GM12878 (cell line): ENCODE data around the gene PARS2.

Experiments
- BRCA1 ChIP-seq: IDR thresholded peaks from 2 replicates; pipeline ENCODE4 v1.6.1; 2011; ENCODE audit warnings: low read depth, low read length, improper control_type of control experiment
- CTCF ChIP-seq, 3 experiments: IDR thresholded peaks in 2 of 3; conservative IDR thresholded peaks in 1 of 3; 2 replicates each; pipeline ENCODE4 v1.5.1; 2011; ENCODE audit warnings: low read depth in 3 of 3, low read length in 3 of 3, mild to moderate bottlenecking in 3 of 3, control low read depth in 2 of 3, moderate library complexity in 2 of 3, inconsistent platforms in 1 of 3, mixed read lengths in 1 of 3; ENCODE audit not compliant: control insufficient read depth in 2 of 3, insufficient read depth in 1 of 3; ENCODE audit errors: extremely low read depth in 1 of 3
- DPF2 ChIP-seq: fragments of 450-650 bp; IDR thresholded peaks from 2 replicates; pipeline ENCODE4 v1.6.1; 2017; ENCODE audit warnings: mild to moderate bottlenecking
- E4F1 ChIP-seq: fragments of 450-650 bp; IDR thresholded peaks from 2 replicates; pipeline ENCODE4 v1.6.1; 2018; ENCODE audit warnings: borderline replicate concordance, mild to moderate bottlenecking; ENCODE audit not compliant: partially characterized antibody
- EED ChIP-seq: sonication (generic); IDR thresholded peaks from 2 replicates; pipeline ENCODE4 v1.6.1; 2016; ENCODE audit warnings: antibody characterized with exemption, low read depth
- EGR1 ChIP-seq, 2 experiments: IDR thresholded peaks; 1 replicate in 1 of 2; 2 replicates in 1 of 2; pipeline ENCODE4 v1.6.1; 2011 to 2012; ENCODE audit warnings: low read depth in 2 of 2, low read length in 2 of 2, borderline replicate concordance in 1 of 2, mild to moderate bottlenecking in 1 of 2, moderate library complexity in 1 of 2
- FOS ChIP-seq: IDR thresholded peaks from 3 replicates; pipeline ENCODE4 v1.6.1; 2011; ENCODE audit warnings: borderline replicate concordance; ENCODE audit not compliant: insufficient read length; ENCODE audit errors: extremely low read depth
- NFIC ChIP-seq: IDR thresholded peaks from 2 replicates; pipeline ENCODE4 v1.6.1; 2012; ENCODE audit warnings: low read depth, mild to moderate bottlenecking, inconsistent platforms, low read length, moderate library complexity
- POLR2AphosphoS5 ChIP-seq: IDR thresholded peaks from 2 replicates; pipeline ENCODE4 v1.6.1; 2011; ENCODE audit warnings: mild to moderate bottlenecking, low read length, inconsistent platforms
- SMAD1 ChIP-seq: fragments of 450-650 bp; IDR thresholded peaks from 2 replicates; pipeline ENCODE4 v1.6.1; 2018; ENCODE audit warnings: mild to moderate bottlenecking, low read depth; ENCODE audit not compliant: partially characterized antibody
- ZNF24 ChIP-seq: fragments of 450-650 bp; IDR thresholded peaks from 2 replicates; pipeline ENCODE4 v1.6.1; 2017; ENCODE audit warnings: antibody characterized with exemption, mild to moderate bottlenecking
- TF ChIP-seq, protein P1 (sequence below): IDR thresholded peaks from 2 replicates; pipeline ENCODE4 v1.6.1; 2011; ENCODE audit warnings: low read depth, mild to moderate bottlenecking, low read length, moderate library complexity, borderline replicate concordance; ENCODE audit errors: extremely low read depth
- TF ChIP-seq, protein P2 (sequence below): IDR thresholded peaks from 2 replicates; pipeline ENCODE4 v1.6.1; 2011; ENCODE audit warnings: borderline replicate concordance, low read depth, mild to moderate bottlenecking, moderate library complexity, mixed read lengths, low read length; ENCODE audit not compliant: insufficient read depth; ENCODE audit errors: extremely low read length

GRCh38 chr1:54728027-54728426, 36.3 kb downstream of the PARS2 start:
- TF ChIP-seq, protein P1, sequence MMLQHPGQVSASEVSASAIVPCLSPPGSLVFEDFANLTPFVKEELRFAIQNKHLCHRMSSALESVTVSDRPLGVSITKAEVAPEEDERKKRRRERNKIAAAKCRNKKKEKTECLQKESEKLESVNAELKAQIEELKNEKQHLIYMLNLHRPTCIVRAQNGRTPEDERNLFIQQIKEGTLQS: no peak
- TF ChIP-seq FOS (no peak), DPF2 (no peak), POLR2AphosphoS5 (no peak), ZNF24 (no peak), BRCA1 (no peak), EED (no peak), EGR1 (IDR thresholded peaks at IDR 0.05; ENCODE audit: borderline replicate concordance in 1 of 2, low read depth in 2 of 2, low read length in 2 of 2) (no peak), SMAD1 (no peak), E4F1 (no peak), NFIC (no peak), CTCF (IDR thresholded peaks at IDR 0.05 in 2 of 3, conservative IDR thresholded peaks at IDR 0.05 in 1 of 3; ENCODE audit: control insufficient read depth in 2 of 3, extremely low read depth in 1 of 3, insufficient read depth in 1 of 3, low read depth in 3 of 3, low read length in 3 of 3) (no peak)
- TF ChIP-seq, protein P2, sequence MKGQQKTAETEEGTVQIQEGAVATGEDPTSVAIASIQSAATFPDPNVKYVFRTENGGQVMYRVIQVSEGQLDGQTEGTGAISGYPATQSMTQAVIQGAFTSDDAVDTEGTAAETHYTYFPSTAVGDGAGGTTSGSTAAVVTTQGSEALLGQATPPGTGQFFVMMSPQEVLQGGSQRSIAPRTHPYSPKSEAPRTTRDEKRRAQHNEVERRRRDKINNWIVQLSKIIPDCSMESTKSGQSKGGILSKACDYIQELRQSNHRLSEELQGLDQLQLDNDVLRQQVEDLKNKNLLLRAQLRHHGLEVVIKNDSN: no peak
